Measurements from ENCODE around the gene ADSL.

DNA sequence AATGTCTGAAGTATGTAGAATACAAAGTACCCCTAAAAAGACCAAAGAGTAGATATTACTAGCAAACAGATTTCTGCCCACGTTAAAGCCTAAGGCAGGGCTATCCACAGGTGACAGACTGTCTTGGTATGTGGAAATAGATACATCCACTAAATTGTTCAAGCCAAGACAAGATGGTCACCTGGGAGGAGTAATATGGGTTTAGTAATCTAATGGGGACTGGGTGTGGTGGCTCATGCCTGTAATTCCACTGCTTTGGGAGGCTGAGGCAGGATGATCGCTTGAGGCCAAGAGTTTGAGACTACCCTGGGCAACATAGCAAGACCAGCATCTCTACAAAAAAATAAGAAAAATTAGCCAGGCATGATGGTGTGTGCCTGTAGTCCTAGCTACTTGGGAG is 31.6 kb downstream of the ADSL start:
- TF ChIP-seq EZH2 (IDR thresholded peaks at IDR 0.05; ENCODE audit: insufficient read depth, poor library complexity, severe bottlenecking) (no peak), EZH2phosphoT487 (IDR thresholded peaks at IDR 0.05; ENCODE audit: insufficient read depth, low read depth) (no peak)

Data from GM23248 (cell line).